Naive thymus-derived CD8-positive, alpha-beta T cell (primary cell): ENCODE results near the gene KCP. TPM values are rescaled to one million over a fixed set of nuclear protein-coding genes. Genes with fewer than 3 reads are reported as not detected.

Experiments used
- ATAC-seq, 2 donors: fragments of 150-1000 bp; cut with Tn5 transposase in 1 of 2; sonication (Bioruptor Pico), chemical (Tn5 transposase) in 1 of 2; 1 replicate in 1 of 2; 2 replicates in 1 of 2; pipeline ENCODE4 v1.10.0; 2021; ENCODE audit warnings: mild to moderate bottlenecking in 2 of 2, moderate library complexity in 2 of 2
- POLR2A ChIA-PET: fragments of 350-600 bp; sonication (Branson Sonifier 250); formaldehyde crosslinking; loops from one replicate; lab custom pipeline; 2021; ENCODE audit warnings: antibody characterized with exemption; lab: Charles Lee
- DNase-seq, 10 donors: peaks; one replicate each; pipeline versions ENCODE4 v3.0.0 to v3.0.0-alpha.2; 2020 to 2022
- H3K27ac Mint-ChIP-seq, 10 donors: one replicate each; pipeline ENCODE4 v1.8.0; 2020 to 2022; ENCODE audit warnings: mild to moderate bottlenecking in 10 of 10, mixed read lengths in 10 of 10, moderate library complexity in 4 of 10, inconsistent platforms in 1 of 10
- H3K27me3 Mint-ChIP-seq, 5 donors: one replicate each; pipeline ENCODE4 v1.8.0; 2021 to 2022; ENCODE audit warnings: mixed read lengths in 5 of 5
- H3K36me3 Mint-ChIP-seq, 3 donors: one replicate each; pipeline ENCODE4 v1.8.0; 2020 to 2022; ENCODE audit warnings: mixed read lengths in 3 of 3, mild to moderate bottlenecking in 2 of 3, inconsistent platforms in 1 of 3
- H3K4me1 Mint-ChIP-seq, 4 donors: one replicate each; pipeline ENCODE4 v1.8.0; 2021 to 2022; ENCODE audit warnings: mixed read lengths in 4 of 4
- H3K4me3 Mint-ChIP-seq, 10 donors: one replicate each; pipeline ENCODE4 v1.8.0; 2020 to 2022; ENCODE audit warnings: mild to moderate bottlenecking in 10 of 10, mixed read lengths in 10 of 10, moderate library complexity in 6 of 10, inconsistent platforms in 1 of 10
- H3K9me3 Mint-ChIP-seq, 9 donors: one replicate each; pipeline ENCODE4 v1.8.0; 2020 to 2022; ENCODE audit warnings: mixed read lengths in 9 of 9, mild to moderate bottlenecking in 3 of 9, inconsistent platforms in 1 of 9, moderate library complexity in 1 of 9
- polyA plus RNA-seq, 3 donors: library from polyadenylated mRNA; unstranded; fragments of 300-500 nt; fragmentation: Illumina TruSeq; gene quantifications; one replicate each; pipeline ENCODE4 v1.2.3, GENCODE V29; 2021
- total RNA-seq, 8 experiments: library from RNA in 2 of 8; stranded (reverse) in 2 of 8; gene quantifications; one replicate each; pipeline ENCODE4 v1.2.3 and lab custom pipeline; 2021 to 2026

Gene KCP
- total and polyA plus RNA-seq, 5 experiments from 2014 or later: 0.29 to 0.33 TPM; not detected in 3

DNA sequence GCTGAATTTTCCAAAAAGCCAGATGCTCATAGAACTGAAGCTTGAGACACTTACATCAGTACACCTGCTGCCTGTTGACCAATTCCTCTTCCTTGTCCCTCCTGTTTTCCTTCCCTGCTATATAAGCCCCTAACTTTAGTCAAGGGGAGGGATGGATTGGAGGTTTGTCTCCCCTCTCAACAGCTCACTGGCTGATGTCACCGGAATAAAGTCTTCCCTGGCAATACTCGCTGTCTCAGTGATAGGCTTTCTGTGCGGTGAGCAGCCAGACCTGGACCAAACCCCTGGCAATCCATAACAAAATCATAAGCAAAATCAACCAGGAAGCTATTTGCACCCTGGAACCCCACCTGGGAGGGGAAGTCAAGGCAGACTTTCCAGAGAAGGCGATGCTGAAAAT lies 26.3 kb upstream of the KCP start:
- ATAC-seq (no peak), DNase-seq (no peak)
- H3K27ac Mint-ChIP-seq: peak overlapping the region in 1 of 10 donors; percentile 36
- POLR2A ChIA-PET: no interaction called here
- H3K27me3 Mint-ChIP-seq: peaks cover 10 to 54% (median 29%) of the 10 kb centered on the region in 5 donors
- H3K4me3 Mint-ChIP-seq: peak overlapping the region; percentile 61 to 88 (median 78)
- H3K9me3 Mint-ChIP-seq: no peaks in the 10 kb centered on the region
- H3K36me3 Mint-ChIP-seq: peaks cover 0 to 6% (median 6%) of the 10 kb centered on the region in 3 donors
- H3K4me1 Mint-ChIP-seq: peaks cover 22 to 63% (median 38%) of the 10 kb centered on the region in 4 donors

GRCh38 chr7:128935342-128935730 lies 24.8 kb upstream of the KCP start:
- H3K4me3 Mint-ChIP-seq: no peak overlapping the region
- ATAC-seq (no peak), DNase-seq (no peak)
- H3K27ac Mint-ChIP-seq: no peak overlapping the region
- peaks cover 0 to 6% (median 6%) of the 10 kb centered on the region in 3 donors for H3K36me3 Mint-ChIP-seq
- H3K9me3 Mint-ChIP-seq: no peaks in the 10 kb centered on the region
- peaks cover 17 to 51% (median 27%) of the 10 kb centered on the region in 4 donors for H3K4me1 Mint-ChIP-seq
- peaks cover 10 to 40% (median 22%) of the 10 kb centered on the region in 5 donors for H3K27me3 Mint-ChIP-seq
- POLR2A ChIA-PET: no interaction called here

GRCh38 chr7:128934361-128935341 lies 24.1 kb upstream of the KCP start:
- ATAC-seq (no peak), DNase-seq (no peak)
- peaks cover 10 to 33% (median 18%) of the 10 kb centered on the region in 5 donors for H3K27me3 Mint-ChIP-seq
- no peaks in the 10 kb centered on the region for H3K9me3 Mint-ChIP-seq
- no peak overlapping the region for H3K27ac Mint-ChIP-seq
- POLR2A ChIA-PET: interaction anchor here (0.6 kb wide), 1 partner anchor 98 kb away, joined by 3 read pairs; no protein-coding TSS in a partner anchor
- H3K4me1 Mint-ChIP-seq: peaks cover 17 to 44% (median 25%) of the 10 kb centered on the region in 4 donors
- H3K4me3 Mint-ChIP-seq: no peak overlapping the region
- H3K36me3 Mint-ChIP-seq: peaks cover 0 to 6% (median 6%) of the 10 kb centered on the region in 3 donors

DNA sequence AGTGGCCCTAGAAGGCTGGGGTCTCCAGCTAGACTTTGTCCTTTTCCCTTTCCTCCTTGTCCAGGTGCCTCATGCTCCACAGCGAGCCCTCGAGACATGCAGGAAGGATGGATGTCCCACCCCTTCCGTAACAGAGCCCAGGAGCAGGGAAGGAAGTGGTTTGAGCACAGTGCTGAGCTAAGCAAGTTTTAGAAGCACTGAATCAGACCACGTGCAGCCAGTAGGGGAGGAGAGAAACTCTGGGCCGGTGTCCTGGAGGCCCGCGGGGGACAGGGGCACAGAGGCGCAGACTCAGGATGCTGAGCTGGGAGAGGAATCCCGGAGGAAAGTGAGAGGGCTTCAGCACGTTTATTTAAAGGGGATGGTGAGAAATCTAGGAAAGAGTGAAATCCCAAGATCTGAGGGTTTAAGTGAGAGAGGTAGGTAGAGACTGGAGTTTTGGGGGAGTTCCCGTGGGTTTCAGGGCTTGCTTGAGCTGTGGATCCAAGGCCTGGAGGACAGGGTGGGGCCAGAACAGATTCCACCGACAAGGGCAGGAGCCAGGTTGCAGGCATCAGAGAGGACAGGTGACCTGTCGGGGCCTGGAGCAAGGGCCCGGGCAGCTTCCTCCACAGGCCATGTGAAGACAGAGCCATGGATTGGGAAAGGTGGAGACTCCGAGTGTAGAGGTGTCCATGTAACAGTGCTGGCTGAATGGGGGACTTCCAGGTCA lies 22.8 kb upstream of the KCP start:
- peak overlapping the region; percentile 51 to 78 (median 72) for H3K4me3 Mint-ChIP-seq
- DNase-seq: peak in 4 of 10 donors; percentile 12 to 32 (median 22)
- POLR2A ChIA-PET: interaction anchor here (0.6 kb wide), 1 partner anchor 99 kb away, joined by 3 read pairs; no protein-coding TSS in a partner anchor
- peak overlapping the region in 5 of 10 donors; percentile 39 to 93 (median 40) for H3K27ac Mint-ChIP-seq
- ATAC-seq: peak; percentile 68 to 85
- peaks cover 0 to 6% (median 6%) of the 10 kb centered on the region in 3 donors for H3K36me3 Mint-ChIP-seq
- H3K27me3 Mint-ChIP-seq: peaks cover 7 to 26% (median 14%) of the 10 kb centered on the region in 5 donors
- no peaks in the 10 kb centered on the region for H3K9me3 Mint-ChIP-seq
- H3K4me1 Mint-ChIP-seq: peaks cover 14 to 38% (median 20%) of the 10 kb centered on the region in 4 donors

DNA sequence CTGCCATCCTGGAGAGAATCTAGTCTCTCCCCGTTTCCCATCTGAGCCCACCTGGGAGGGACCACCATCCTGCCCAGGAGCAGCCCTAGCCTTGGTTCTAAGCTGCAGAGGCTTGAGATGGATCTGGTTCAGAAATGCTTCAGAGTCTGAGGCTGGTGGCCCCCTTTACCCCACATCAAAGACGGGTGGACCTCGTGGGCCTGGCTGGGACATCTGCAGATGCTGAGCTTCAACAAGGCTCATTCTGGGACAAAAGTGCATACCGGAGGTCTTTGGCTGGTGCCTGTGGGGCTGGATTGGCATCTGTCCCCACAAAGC lies 22.3 kb upstream of the KCP start:
- ATAC-seq (no peak), DNase-seq (no peak)
- H3K4me1 Mint-ChIP-seq: peaks cover 13 to 38% (median 19%) of the 10 kb centered on the region in 4 donors
- H3K4me3 Mint-ChIP-seq: peak overlapping the region in 8 of 10 donors; percentile 51 to 76 (median 72)
- POLR2A ChIA-PET: no interaction called here
- H3K36me3 Mint-ChIP-seq: peaks cover 0 to 6% (median 6%) of the 10 kb centered on the region in 3 donors
- H3K27me3 Mint-ChIP-seq: peaks cover 6 to 28% (median 13%) of the 10 kb centered on the region in 5 donors
- H3K9me3 Mint-ChIP-seq: no peaks in the 10 kb centered on the region
- peak overlapping the region in 2 of 10 donors; percentile 42 to 93 for H3K27ac Mint-ChIP-seq

DNA sequence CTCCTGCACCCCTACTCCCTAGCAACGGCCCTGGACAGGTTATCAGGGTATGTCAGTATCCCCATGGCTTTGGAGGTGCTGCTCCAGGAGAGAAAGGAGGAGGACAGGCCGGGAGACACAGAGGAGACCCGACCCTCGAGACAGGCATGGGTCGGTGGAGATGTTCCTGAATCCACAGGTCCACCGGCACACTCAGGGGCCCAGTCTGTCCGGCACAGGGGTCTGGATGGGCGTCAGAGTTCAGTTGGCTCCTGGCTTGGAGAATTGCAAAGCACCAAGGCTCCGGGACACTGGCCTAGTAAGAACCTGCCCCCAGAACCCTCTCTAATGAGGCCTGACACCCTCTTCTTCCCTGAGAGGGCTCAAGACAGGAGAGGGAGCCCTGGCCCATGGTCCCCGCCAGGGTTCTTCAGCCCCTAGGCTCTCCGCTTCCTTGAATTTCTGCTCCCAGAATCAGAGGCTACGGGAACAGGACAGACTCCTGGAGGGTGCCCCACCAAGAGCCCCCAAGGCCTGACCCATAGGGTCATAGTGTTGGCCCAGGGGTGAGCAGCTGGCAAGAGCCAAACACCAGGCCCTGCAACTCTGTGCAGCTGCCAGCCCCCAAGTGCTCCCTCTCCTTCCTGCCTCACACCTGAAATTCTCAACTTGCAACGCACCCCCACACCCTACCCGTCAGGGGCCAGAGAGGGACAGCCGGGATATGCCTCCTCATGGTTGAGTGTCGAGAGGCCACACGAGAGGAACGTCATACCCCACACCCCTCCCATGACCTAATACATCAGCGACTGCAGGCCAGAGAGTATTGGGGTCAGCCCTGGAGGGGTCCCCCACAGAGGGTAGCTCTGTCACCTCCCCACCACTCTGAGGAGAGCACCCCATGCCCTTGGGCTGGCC lies 21.7 kb upstream of the KCP start:
- POLR2A ChIA-PET: no interaction called here
- Mint-ChIP-seq H3K4me3 (peak overlapping the region in 2 of 10 donors; percentile 51 to 73), H3K4me1 (peaks cover 12 to 34% (median 17%) of the 10 kb centered on the region in 4 donors), H3K27me3 (peaks cover 6 to 26% (median 11%) of the 10 kb centered on the region in 5 donors), H3K27ac (no peak overlapping the region), H3K9me3 (no peaks in the 10 kb centered on the region), H3K36me3 (peaks cover 0 to 5% (median 4%) of the 10 kb centered on the region in 3 donors)
- ATAC-seq (no peak), DNase-seq (peak in 1 of 10 donors; percentile 14)

GRCh38 chr7:128931190-128931798 lies 20.8 kb upstream of the KCP start:
- ATAC-seq (no peak), DNase-seq (no peak)
- peaks cover 0 to 17% (median 5%) of the 10 kb centered on the region in 5 donors for H3K27me3 Mint-ChIP-seq
- H3K4me3 Mint-ChIP-seq: no peak overlapping the region
- H3K36me3 Mint-ChIP-seq: no peaks in the 10 kb centered on the region
- POLR2A ChIA-PET: no interaction called here
- no peak overlapping the region for H3K27ac Mint-ChIP-seq
- H3K9me3 Mint-ChIP-seq: no peaks in the 10 kb centered on the region
- peaks cover 7 to 29% (median 12%) of the 10 kb centered on the region in 4 donors for H3K4me1 Mint-ChIP-seq

DNA sequence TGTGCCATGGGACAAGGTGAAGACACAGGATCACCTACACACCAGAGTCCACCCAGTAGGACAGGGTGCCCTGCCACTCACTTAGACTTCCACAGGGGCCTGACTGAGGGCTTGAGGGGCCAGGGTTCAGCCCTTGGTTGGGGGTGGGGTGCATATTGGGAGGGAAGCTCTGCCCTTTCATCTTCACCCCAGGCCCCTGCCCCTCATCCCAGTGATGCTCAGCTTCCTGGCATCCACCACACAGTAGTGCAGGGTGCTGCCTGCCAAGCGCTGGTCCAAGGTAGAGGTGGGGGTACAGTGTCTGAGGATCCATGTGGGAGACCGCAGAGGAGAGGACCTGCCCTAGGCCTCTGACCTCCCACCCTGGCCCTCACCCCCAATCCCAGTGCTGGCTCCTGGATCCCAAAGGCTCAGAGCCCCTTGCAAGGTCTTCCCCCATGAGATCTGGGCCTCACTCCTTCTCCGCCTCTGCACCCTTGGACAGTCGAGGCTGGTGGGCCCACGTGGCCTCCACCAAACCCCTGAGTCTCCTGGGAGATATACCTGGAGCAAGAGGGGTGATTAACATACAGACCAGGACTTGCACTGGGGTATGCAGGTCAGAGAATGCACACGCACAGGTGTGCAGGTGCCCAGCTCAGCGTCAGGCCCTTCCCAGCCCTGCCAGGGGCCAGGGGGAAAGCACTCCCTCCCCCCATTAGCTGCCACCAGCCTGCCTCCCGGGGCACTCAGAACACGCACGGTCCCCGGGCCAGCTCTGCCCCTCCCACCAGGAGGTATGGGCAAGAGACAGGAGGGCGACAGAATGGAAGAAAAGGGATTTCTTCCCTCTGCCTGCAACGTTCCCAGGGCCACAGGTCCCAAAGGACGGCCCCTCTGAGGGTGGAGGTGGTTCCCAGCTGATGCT lies 18.6 kb upstream of the KCP start:
- Mint-ChIP-seq H3K4me3 (no peak overlapping the region), H3K27me3 (peaks cover 0 to 17% (median 5%) of the 10 kb centered on the region in 5 donors), H3K4me1 (peaks cover 7 to 17% (median 12%) of the 10 kb centered on the region in 4 donors), H3K9me3 (no peaks in the 10 kb centered on the region), H3K27ac (no peak overlapping the region), H3K36me3 (no peaks in the 10 kb centered on the region)
- DNase-seq: peak in 1 of 10 donors; percentile 45
- POLR2A ChIA-PET: no interaction called here
- ATAC-seq: no peak

GRCh38 chr7:128928159-128928813 lies 17.8 kb upstream of the KCP start:
- DNase-seq (no peak), ATAC-seq (no peak)
- peaks cover 4 to 11% (median 8%) of the 10 kb centered on the region in 4 donors for H3K4me1 Mint-ChIP-seq
- no peak overlapping the region for H3K4me3 Mint-ChIP-seq
- POLR2A ChIA-PET: no interaction called here
- no peak overlapping the region for H3K27ac Mint-ChIP-seq
- H3K36me3 Mint-ChIP-seq: no peaks in the 10 kb centered on the region
- H3K27me3 Mint-ChIP-seq: peaks cover 0 to 14% (median 3%) of the 10 kb centered on the region in 5 donors
- H3K9me3 Mint-ChIP-seq: no peaks in the 10 kb centered on the region

GRCh38 chr7:128924707-128925588 lies 14.4 kb upstream of the KCP start:
- no peak overlapping the region for H3K4me3 Mint-ChIP-seq
- ATAC-seq: no peak

More at GRCh38 chr7:128924707-128925588, 14.4 kb upstream of the KCP start:
- POLR2A ChIA-PET: no interaction called here
- no peak for DNase-seq
- Mint-ChIP-seq H3K4me1 (no peaks in the 10 kb centered on the region), H3K9me3 (no peaks in the 10 kb centered on the region), H3K36me3 (no peaks in the 10 kb centered on the region), H3K27ac (no peak overlapping the region), H3K27me3 (peaks cover 4 to 37% (median 11%) of the 10 kb centered on the region in 5 donors)
